Hematopoietic multipotent progenitor cell treated with erythropoietin and hydrocortisone succinate and interleukin-3 and kit ligand, for 8 days (in vitro differentiated cells): ENCODE results near the gene ASPG.

Experiments used
- DNase-seq: peaks from one replicate; pipeline ENCODE4 v3.0.0-alpha.2; 2015

Gene ASPG

GRCh38 chr14:104119119-104119487 lies 33.6 kb downstream of the ASPG start:
- DNase-seq = no peak

DNA sequence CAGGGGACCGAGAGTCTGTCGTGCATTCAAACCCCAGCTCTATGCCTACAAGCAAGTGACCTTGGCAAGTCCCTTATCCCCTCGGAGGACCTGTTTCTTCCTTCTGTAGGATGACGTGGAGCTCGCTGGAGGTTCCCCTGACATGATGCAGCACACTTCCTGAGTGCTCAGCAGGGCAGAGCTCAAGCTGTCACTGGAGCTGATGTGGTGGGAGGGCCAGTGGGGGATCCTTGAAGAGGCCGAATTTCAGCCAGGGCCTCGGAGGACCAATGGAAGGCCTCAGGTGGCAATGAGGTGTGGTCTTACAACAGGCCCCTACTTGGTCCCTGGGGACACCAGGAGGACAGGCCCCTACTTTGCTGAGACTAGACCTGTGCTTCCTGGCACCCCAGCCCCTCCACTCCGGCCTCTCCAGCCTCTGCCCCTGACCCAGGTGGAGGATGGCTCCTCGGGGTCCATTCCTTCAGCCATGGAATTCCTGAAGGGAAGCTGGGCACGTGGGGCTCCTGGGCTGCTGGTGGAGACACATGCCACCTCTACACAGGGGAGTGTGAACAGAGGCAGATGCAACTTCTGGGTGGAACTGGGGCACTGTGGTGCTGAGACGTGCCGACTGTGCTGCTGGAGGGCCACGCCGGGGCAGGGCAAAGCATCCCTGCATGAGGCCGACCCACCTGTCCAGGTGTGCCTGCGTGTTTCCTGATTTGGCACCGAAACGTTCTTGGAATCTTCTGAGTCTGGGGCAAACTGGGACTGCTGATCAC lies 34.2 kb downstream of the ASPG start:
- DNase-seq = no peak

DNA sequence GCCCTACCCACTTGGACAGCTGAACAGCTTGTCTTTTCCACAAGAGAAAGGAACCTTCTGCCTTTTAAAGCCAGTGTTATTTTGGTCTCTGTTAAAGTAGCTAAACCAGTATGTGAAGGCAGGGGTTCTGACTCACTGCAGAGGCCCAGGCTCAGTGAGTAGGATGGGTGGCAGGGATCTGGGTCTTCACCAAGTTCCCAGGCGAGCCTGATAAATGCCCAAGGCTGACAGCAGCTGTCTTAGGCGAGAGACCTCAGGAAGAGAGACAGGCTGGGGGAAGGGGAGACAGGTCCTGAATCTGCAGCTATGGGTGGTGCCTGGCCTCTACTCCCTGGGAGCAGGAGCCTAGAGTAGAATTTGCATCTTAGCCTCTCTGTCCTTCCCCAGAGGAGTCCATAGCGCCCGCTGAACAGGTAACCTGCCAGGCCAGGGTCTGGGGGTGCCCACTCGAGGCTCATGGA lies 34.8 kb downstream of the ASPG start:
- no peak for DNase-seq

- DNase-seq = no peak
Observed at GRCh38 chr14:104121142-104121541, 35.6 kb downstream of the ASPG start.

GRCh38 chr14:104123879-104124278 lies 38.4 kb downstream of the ASPG start:
- no peak for DNase-seq

DNA sequence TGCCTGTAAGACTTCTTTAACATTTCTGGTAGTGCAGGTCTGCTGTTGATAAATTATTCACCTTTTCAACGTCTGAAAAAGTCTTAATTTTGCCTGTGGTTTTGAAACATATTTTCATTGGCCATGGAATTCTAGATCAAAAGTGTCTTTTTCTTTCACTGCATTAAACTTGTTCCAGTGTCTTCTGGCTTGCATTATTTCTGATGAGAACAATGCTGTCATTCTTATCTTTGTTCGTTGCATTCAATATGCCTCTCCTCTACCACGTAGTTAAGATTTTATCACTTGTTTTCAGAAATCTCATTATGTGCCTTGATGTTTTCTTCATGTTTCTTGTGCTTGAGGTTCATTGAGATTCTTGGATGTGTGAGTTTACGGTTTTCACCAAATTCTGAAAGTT lies 39.5 kb downstream of the ASPG start:
- no peak for DNase-seq

DNA sequence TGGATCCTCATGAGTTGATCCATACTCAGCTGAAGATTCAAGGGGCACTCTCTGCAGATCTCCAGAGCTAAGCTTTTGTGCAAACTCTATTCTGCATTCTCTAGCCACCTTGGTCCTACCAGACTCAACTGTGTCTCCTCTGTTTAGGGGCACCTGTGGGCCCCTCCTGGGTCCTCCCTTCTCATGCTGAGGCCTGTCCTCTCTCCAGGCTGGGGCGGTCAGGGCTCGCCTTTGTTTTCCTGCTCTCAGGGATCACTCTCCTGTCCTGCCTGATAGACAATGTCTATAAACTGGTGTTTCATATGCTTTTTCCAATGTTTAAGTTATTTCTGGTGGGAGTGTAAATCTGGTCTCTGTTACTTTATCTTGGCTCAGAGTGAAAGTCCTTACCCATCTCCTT lies 41.3 kb downstream of the ASPG start:
- no peak for DNase-seq

GRCh38 chr14:104128981-104129380 lies 43.5 kb downstream of the ASPG start:
- no peak for DNase-seq

GRCh38 chr14:104129556-104129955 lies 44.1 kb downstream of the ASPG start:
- no peak for DNase-seq

- peak; percentile 75 for DNase-seq
Observed at GRCh38 chr14:104130974-104131651, 45.6 kb downstream of the ASPG start.

DNA sequence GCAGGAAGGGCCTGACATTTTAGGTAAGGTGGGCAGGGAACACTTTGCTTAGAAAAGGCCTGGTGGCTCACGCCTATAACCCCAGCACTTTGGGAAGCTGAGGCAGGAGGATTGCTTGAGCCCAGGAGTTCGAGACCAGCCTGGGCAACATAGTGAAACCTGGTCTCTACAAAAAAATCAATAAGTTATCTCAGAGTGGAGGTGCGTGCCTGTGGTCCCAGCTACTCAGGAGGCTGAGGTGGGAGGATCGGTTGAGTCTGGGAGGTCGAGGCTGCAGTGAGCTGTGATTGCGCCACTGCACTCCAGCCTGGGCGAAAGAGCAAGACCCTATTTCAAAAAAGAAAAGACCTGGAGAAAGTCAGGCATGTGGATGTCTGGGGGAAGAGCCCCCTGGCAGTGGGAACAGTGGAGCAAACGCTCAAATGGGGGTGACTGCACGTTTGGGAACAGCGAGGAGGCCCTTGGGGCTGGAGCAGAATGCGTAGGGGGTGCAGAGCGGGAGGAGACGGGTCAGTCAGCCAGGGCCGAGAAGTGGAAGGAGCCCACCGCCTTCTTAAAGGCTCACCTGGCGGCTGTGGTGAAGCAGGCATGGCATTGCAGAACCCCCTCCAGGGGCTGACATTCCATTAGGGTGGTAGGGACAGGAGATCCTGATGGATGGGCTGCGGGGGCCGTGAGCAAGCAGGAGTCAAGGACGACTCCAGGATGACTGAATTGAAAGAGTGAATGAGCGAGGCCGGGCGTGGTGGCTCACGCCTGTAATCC lies 46.6 kb downstream of the ASPG start:
- DNase-seq = no peak

- no peak for DNase-seq
Observed at GRCh38 chr14:104132981-104133380, 47.5 kb downstream of the ASPG start.

DNA sequence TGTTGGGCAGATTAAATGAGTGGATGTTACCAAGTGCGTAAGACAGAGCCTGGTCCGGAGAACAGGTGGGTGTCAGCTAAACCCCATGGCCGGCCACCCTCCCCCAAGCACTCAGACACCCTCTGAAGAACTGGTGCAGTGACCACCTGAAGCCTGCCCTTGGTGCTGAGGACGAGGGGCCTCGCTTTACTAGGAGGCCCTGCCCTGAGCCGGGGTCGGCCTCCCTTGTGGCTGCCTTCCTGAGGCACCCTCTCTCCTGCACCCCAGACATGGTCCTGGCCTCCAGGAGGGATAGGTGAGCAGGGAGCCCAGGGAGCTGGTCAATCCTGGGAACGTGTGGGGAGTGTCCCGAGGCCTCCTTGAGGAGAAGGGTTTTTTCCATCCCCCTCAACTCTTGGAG lies 48.0 kb downstream of the ASPG start:
- no peak for DNase-seq

GRCh38 chr14:104134061-104134965 lies 48.8 kb downstream of the ASPG start:
- no peak for DNase-seq

DNA sequence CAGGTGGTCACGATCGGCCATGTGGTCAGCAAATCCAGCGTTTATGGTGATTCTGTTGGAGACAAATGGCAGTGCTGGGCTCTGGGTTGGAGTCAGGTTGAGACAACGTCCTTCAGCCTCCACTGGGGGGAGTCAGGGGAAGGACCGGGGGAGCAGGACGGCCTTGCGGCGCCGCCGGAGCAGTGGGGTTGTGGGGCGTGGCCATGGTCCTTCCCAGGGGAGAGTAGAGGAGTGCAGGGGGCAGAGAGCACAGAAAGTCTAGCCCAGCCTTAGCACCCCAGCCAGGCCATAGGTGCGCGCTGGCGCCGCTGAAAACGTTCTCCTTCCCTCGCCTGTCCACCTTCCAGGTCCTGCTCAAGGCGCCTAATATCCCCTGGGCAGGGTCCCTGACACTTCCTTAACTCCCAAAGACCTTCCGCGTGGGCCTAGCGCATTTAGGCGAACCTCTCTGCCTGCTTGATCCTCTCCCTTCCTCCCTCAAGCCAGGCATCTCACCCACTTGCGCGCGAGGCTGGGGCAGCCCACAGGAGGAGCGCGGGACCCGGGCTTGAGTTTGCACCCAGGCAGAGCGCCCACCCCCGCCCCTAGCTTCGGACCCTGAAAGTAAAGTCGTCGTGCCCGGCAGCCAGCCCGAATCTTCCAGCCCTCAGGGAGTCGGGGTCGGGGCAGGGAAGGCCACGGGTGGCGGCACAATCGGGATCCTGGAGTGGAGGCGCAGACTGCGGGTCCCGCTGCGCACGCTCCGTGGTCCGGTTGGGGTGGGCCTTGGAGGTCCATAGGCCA lies 49.8 kb downstream of the ASPG start:
- peak; percentile 49 for DNase-seq

GRCh38 chr14:104135904-104136471 lies 50.5 kb downstream of the ASPG start:
- no peak for DNase-seq

GRCh38 chr14:104136472-104137296 lies 51.2 kb downstream of the ASPG start:
- DNase-seq = peak; percentile 47

DNA sequence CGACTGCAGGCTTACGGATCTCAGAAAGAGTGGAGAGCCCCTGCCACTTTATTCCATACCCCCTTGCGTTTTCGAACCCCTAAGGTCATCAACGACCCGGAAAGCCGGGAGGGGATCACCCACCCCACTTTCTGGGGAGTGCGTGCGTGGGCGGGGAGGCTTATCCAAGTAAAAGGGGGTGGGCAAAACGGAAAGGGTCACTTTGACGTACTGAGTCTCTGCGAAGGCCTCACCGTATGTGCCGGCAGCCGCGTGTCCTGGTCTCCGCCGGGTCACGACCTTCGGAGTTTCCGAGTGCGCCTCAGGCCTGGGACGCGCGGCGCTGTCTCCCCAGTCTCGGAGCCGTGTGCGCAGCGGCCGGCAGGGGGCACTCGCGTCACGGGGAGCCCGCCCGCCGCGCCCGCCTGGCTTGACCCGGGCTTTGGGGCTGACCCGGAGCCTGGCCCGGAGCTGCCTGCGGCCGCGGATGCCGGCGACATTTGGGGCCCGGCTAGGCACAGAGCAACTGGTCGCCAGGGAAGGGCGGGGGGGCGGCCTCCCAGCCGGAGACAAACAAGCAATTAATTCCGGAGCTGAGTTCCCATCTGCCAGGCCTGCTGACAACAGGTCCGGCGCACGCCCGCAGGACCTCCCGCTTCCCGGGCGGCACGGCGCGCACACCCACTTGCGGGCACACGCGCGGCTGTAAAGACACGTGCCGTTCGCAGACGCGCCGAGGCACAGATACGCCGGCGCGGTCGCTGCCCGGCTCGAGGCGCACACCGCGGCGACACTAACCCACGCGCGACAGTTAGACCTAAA lies 52.0 kb downstream of the ASPG start:
- peak; percentile 71 for DNase-seq

DNA sequence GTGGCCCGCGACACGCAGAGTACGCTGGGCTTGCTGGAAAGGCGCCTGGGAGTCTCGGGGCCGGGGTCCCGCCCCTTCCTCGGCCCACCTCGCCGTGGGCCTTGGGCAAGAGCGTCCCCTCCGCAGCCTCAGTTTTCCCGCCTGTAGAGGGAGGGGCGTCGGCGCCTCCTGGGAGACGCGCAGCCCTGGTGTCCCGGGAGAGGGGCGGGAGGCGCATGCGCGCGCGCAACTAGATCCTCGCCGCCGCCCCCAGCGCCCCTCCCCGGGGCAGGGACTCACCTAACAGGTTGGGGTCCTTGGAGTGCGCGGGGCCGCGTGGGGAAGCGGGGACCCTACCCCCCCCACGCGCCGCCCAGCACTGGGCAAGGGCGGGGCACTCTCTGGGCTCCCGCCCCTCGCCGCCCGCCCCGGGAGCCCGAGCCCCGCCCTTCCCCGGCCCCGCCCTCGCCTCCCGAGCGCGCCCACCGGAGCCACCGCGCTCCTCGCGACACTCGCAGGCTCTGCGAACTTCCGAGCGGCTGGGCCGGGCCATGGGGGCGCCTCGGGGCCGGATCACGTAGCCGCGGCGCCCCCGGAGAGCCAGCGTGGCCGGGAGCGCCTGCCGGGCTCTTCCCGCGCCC lies 52.7 kb downstream of the ASPG start, which contains the start of gene KIF26A:
TSS of gene KIF26A (plus strand) at position 490 of the 620 bp plus-strand sequence. CDS start 136 bp downstream, outside the sequence.
- peak; percentile 53 for DNase-seq
